ENCODE results near the gene MTHFD1.

The MTHFD1 gene

DNA sequence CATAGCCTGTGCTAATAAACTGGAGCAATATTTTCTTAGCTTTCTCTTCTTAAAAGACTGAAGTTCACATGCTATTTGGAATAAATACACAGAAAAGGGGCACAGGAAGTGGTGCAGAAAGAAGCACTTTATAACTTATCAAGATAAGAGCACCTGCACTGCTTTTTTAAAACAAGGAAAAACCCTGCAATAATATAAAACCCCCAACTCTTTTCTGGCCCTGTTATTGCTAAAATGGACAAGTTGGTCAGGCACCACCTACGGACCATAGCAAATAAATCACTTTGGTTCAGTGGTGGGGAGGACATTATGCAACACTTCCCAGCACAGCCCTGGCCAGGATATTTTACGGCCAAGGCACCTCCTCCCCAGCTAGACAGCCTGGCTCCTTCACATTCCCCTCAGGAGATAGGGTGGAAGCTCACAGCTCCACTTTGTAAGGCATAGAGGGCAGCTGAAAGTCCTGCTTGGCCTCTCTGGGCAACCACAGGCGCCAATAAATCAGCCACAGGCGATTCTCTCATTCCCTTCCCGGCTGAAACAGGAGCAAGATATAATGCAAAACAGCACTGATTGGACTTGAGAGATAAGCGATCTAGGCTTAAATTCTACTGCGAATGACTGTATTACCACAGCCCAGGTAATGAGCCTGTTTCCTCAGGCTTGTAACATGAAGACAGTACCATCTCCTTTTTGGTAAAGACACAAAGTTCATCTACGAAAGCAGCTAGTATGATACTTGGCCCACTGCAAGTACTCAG lies 113.4 kb downstream of the MTHFD1 start:
- no peak for FAIRE-seq

DNA sequence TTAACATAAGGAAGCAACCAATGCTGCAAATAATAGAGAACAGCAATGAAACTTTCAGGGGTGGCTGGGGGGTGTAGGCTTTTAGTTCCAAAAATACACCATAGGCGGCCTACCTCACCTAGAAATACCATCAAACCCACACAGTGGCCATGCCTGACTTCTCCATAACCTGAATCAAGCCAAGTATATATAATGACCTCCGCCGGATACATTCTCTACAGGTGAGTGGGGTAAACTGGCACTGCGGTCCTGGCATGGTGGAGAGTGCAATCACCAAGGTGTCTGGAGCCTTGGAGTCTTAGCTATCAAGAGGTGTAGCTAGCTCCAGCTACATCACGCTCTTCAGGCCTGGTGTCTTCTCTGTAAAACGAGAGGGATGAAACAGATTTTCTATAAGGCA lies 114.3 kb downstream of the MTHFD1 start:
- FAIRE-seq: no peak

DNA sequence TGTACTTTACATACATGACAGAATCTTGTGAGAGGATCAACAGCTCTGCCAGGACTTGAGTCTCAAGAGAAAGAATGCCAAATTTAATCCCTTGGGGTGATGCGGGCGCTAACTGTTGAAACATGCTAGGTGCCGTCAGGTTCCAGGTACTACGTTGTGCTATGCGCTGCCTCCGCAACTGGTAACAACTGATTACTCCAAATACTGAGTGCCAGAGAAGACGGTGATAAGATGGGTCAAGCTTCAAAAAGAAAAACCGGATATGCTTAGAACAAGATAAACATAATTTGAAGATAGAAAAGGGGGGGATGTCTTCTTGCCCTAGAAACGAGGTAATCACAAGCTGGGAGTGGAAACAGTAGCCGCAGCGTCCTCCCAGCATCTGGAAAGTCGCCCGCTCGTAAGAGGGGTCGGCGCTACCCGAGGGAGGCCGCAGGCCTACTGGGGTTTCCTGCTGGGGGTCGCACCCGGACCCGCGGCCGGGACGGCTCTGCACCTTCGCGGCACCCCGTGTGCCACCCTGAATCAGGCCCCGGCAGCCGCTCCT lies 114.8 kb downstream of the MTHFD1 start:
- FAIRE-seq: no peak

DNA sequence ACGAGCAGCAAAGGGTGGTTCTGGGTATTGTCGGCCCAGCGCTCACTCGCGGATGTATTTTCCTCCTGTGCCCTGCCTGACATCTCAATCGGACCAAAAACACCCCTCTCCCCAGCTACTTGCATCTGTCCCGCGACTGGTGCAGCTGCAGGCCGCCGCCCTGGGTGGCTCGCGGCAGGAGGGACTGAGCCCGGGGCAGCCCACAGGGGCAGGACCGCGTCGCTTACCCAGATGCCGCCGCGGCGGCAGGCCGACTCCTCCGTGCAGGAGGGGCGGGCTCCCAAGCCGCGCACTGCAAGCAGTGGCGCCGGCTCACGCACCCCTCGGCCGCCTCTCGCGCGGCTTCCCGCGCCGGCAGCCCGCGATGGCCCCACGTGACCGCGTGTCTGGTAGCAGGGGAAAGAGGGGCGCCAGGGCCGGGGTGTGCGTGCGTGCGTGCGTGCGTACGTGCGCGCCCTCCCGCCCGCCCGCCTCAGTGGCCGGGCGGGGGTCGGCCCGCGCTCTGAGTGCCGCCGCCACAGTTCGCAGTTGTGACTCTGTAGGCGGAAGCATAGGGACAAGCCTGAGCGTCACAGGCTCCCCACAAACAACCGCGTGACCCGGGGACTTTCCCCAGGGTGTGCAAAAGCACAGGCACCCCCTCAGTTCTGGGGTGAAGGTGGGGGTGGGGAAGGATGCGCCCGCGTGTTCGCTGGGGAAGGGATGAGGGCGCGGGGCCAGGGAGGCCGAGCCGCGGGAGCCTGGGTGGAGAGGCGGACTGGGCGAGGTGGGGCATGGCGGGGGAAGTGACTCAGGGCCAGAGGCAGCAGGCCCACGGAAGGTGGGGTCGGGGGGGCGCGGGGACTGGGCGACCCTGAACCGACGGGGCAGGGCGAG lies 115.5 kb downstream of the MTHFD1 start, which contains the start of gene ZBTB25:
ZBTB25 (minus strand) TSS at position 405 of the 876 bp plus-strand sequence. CDS start 13,305 bp downstream, outside the sequence.
- no peak for FAIRE-seq

DNA sequence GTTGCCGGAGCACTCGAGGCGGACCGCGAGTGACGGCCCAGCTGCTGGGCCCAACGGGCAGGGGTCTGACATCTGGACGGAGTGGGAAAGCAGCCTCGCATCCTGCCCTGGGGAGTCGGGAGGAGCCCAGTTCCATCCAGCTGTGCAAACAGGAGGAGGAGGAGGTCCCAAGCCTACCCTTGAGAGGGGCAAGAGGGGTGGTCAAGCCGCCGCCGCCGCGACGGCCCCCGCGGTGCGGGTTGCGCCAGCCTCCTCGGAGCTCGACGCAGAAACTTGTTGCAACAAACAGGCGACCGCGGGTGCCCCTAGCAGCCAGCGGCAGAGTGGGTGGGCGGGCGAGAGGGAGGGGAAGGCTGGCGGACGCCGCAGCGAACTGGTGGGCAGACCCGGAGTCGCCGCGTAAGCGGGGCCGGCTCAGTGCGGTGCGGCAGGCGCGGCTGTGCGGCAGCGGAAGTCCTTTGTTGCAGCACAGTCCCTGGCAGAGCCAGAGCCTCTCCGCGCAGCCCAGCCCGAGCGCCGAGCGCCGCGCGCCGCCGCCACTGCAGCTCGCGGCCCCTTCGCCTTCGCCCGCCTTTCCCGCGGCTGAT lies 116.2 kb downstream of the MTHFD1 start, which contains the start of gene ZBTB1:
ZBTB1 (plus strand) TSS at position 461 of the 587 bp plus-strand sequence. CDS start 16,735 bp downstream, outside the sequence.
- no peak for FAIRE-seq

DNA sequence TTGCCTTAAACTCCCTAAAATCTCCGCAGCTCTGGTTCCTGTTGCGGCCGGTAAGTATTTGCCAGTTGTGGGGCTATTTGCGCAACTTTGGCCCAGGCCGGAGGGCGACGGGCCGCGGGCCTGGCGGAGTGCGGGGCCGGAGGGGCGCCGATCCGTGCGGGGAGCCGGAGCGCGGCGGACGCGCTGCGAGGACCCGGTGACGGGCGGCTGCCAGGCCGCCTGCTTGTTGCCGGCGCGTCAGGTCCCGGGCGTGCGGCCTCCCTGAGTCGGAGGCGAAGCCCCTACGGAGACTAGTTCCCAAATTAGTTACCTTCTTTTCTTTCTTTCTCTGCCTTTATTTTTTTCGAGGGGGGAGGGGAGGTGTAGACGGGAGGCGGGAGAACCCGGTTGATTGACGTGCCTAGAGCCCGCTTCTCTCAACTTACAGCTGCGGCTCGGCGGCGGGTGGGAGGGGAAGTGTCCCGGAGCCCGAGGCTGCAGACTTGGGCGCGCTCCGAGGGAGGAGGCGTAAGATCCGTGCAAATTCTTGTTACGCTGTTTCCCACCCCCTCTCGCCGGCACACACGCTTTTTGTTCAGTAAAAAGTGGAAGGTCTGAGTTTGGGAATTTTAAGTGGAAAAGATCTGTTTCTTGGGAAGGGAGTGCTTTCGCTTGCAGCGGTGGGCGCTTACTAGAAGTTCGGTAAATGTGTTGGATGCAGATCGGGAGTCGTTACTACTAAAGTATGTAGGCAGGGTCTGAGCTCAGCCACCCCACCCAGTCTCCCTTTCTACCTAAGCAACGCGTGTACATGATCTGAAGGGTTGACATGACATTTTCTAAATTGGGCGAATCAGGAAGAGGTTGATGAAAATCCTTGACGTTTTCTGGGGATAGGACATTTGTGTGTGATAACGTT lies 117.0 kb downstream of the MTHFD1 start:
- FAIRE-seq: no peak

DNA sequence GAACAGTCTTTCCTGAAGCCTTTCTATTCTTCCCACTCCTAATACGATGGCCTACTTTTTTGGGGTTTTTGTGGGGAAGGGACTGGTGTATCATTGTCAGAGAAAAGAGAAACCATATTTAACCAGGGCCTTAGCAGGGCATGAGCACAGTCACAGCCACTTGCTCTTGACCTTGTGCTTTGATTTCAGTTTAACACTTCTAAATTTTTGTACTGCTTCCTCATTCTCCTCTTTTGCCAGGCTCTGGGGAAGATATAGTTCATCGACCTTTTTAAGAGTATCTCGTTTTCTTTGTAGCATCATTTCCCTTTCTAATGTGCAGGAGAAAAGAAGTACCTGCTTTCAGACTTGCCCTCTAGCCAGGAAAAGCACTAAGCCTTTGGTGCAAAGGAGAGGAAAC lies 118.6 kb downstream of the MTHFD1 start:
- no peak for FAIRE-seq

DNA sequence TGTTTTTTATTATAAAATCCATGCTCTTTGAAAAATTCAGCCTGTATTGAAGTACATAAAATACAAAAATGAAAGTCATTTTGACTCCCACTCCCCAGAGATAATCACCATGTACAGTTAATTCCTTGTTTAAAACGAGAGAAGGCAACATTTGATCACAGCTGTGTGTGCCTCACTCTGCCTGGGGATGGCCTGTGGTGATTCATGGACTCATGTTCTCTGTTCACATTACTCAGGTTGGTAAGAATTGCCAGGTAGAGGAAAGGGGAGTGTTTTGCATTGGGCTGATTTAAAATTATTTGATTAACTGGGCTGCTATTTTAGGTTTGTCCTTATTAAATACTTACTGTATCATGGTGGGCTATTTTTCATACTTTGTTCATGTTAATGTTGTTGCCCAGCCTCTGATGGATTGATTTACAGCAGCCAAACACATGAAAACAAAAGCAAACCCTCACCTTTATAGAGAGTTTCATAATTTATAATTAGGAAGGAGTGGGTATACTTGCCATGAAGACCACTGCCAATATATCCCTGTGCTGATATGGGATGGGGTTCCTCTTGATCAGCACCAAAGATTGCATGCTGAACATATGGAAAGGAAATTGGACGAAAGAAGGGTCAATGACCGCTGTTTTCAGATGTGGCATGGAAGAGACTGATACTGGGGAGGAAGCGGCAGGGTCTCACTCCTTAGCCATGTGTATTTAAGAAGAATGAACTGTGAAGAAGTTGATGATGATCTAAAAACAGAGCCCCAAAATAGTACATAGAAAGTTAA lies 119.4 kb downstream of the MTHFD1 start:
- FAIRE-seq: no peak

DNA sequence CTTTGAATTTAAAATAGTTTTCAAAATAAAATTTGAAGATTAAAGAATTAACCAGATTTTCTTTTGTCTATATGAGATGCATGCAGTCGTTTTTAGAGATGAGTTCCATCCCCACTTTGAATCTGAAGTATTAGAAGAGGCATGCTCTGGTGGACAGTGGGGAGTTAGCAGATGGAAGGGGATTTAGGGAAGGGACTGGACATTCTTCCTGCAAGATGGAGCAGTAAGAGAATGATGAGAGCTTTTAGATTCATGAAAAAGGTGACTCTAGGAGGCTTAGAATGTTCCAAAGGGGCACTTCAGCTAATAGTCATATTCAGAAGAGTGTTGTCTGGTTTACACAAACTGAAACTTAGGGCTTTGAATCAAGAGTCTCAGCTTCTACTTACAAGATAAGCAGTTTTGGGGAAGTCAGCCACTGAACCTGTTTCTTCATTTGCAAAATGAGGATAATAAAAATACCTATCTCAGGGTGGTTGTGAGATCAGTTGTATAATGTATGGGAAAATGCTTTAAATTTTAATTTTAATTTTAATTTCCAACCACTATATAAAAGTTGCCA lies 120.1 kb downstream of the MTHFD1 start:
- FAIRE-seq: no peak

DNA sequence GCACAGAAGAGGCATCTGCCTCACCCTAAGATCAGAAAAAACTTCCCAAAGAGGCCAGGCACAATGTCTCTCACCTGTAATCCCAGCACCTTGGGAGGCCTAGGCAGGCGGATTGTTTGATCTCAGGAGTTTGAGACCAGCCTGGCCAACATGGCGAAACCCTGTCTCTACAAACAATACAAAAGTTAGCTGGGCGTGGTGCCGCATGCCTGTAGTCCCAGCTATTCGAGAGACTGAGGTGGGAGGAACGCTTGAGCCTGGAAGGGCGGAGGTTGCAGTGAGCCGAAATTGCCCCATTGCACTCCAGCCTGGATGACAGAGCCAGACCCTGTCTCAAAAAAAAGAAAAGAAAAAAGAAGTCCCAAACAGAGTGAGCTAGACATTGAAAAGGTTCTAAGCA lies 120.9 kb downstream of the MTHFD1 start:
- no peak for FAIRE-seq
